Cerebellar cortex (tissue), 1 donor: ENCODE results near the gene PERM1.

Source experiments
- DNase-seq: peaks from one replicate; pipeline ENCODE4 v3.0.0-alpha.2; 2015; ENCODE audit warnings: low spot score

PERM1 gene

GRCh38 chr1:934991-935750, 46.7 kb downstream of the PERM1 start:
- DNase-seq = no peak

DNA sequence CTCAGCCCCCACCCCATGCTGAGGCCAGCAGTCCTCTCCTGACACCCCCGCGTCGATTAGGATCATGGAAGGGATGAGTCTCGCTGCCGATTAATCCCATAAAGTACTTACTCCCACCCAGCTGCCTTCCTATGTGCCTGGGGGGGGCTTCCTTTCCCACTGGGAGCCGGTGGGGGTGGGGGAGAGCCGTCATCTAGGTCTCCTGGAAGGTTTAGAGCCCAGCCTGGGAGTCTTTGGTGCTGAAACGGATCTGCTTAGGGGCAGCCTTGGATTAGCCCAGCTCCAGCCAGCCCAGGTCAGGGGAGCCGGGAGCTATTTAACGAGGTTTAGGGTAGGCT, 48.3 kb downstream of the PERM1 start:
- no peak for DNase-seq

GRCh38 chr1:932776-933602, 48.9 kb downstream of the PERM1 start:
- DNase-seq = no peak

DNA sequence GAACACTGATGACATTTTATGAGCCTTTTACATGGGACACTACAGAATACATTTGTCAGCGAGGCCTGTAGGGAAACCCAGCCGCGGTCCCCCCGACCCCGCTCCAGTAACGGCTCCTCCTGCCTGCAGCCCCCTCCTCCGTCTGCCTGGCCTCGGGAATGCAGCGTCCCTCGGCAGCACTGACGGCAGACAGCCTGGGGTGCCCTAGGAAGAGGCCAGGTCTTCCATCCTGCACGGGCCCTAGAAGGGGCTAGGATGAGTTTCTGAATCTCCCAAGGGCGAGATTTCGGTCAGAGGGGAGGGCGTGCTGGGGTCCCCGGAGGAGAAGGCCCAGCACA, 49.8 kb downstream of the PERM1 start:
- DNase-seq = no peak

GRCh38 chr1:931380-932172, 50.3 kb downstream of the PERM1 start:
- no peak for DNase-seq

- DNase-seq = no peak
Measured at GRCh38 chr1:930633-931138, 51.2 kb downstream of the PERM1 start.

GRCh38 chr1:929712-930632, 51.9 kb downstream of the PERM1 start:
- no peak for DNase-seq

- no peak for DNase-seq
Measured at GRCh38 chr1:928825-929661, 52.9 kb downstream of the PERM1 start.

DNA sequence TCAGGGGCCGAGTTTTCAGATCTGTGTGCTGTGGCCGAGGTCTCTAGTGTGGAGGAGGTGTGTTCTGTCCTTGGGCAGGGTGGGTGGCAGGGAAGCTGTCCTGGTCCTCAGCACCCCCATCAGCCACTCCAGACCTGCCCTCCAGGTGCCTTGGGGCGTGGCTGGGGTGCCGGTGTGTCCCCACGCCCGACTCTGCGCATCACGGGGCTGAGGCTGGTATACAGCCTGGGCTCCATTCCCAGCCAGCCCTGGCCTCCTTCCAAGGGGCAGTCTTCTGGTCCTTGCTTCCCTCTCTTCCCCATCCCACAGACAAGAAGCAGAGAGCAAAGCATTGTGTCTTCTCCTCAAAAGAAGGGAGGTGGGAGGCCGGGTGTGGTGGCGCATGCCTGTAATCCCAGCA, 54.1 kb downstream of the PERM1 start:
- DNase-seq = no peak

- no peak for DNase-seq
Measured at GRCh38 chr1:927234-927633, 54.7 kb downstream of the PERM1 start.

- DNase-seq = no peak
Measured at GRCh38 chr1:925561-926421, 56.1 kb downstream of the PERM1 start.
